ENCODE data around the gene LCN10.

Gene LCN10

DNA sequence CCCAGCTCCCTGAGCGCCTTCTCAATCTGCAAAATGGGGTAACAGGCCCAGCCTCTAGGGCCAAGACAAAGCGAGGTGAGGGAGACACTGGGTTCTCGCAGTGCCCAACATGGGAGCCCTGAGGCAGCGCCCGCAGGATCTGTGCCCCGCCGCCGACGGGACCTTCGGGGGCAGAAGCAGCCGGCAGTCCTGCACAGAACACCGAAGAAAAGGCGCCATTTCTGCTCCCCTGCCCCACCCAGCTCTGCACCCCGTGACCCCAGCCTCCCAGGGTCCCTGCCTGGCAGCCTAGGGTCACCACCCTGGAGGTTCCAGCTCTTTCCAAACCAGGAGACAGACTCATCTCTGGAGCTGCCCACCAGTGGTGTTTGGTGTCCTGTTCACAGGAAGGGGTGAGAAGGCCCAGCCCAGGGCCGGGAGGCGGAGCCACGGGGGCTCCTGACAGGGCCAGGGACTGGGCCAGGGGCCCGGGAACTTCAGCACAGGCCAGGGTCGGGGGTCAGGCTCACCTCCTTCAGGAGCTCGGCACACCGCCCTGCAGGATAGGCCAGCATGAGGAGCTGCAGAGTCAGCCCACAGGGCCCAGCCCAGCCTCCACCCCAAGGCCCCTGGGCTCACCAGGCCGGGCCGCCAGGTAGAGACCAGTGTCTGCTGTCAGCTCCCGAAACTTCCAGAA is 12.0 kb upstream of the LCN10 start:
- no peak for DNase-seq (ENCODE audit: low spot score)

DNA sequence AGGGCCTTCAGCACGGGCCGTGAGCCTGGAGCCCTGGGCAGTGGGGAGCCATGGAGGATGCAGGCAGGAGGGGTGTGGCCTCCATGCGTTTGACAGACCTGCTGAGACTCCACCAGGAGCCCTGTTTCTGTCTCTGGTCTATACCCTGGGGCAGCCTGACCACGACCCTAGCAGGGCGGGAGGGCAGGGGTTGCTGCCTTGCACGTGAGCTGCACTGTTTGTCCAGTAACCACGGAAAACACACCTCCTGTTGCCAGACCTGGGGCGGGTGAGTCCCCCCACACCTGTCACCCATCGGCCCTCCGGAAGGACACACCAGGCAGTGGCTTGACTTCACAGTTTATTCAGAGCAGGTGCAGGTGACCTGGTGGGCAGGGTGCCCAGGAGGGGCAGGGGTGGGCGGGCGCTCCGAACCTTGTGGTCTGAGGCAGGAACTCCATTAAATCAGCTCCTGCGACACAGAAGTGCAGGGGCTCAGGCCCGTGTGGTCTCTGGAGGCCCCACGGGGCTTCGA is 11.4 kb upstream of the LCN10 start:
- DNase-seq (ENCODE audit: low spot score) = no peak

DNA sequence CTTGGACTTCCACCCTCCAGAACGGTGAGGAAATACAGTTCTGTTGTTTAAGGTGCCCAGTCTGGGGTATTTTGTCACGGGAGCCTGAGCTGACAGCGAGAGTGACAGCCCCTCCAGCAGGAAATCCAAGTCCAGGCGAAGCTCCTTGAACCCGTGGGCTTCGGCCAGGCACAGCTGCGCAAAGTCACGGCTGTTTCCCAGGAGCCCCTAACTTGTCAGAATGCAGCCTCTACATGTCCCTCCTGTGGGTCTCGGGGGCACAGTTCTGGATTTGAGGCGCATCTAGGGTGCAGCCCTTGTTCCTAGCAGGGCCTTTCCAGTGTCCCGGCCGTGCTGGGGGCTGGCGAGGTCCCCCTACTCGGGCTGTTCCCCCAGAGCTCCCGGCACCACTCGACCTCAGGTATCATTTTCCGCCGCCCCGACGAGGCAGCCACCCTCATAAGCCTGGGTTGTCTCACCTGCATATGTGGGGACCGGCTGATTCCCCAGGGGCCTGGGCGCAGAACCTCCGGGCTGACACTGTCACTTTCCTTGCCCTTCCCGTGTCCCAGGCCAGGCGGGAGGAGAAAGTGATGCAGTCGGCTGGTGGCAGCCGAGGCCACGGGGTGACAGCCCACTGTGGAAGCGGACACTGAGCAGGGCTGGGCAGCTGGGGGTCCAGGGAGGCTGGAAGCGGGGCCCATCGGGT is 10.8 kb upstream of the LCN10 start:
- DNase-seq (ENCODE audit: low spot score) = no peak

DNA sequence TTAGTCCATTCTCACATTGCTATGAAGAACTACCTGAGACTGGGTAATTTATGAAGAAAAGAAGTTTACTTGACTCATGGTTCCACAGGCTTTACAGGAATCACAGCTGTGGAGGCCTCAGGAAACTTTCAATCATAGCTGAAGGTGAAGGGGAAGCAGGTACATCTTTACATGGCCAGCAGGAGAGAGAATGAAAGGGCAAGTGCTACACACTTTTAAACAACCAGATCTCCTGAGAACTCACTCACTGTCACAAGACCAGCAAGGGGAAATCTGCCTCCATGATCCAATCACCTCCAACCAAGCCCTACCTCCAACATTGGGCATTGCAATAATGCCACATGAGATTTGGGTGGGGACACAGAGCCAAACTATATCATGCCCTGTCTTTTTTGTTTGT is 9.1 kb upstream of the LCN10 start:
- no peak for DNase-seq (ENCODE audit: low spot score)

DNA sequence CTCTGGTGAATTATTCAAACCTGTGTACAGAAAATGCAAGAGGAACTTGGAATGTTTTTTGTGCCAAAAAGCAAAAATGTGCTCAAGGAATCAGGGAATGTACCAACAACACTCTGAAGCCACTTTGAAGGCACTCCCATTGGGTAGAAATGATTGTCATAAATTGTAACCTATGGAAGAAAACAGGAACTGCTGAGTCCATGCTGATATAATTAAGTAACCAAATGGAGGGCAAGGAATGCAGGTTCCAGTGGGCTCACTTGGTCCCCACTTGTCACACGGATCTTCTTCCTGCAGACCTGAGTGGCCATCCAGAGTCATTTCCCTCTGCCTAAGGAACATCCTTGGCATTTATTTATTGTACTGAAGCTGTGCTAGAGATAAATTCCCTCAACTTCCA is 8.5 kb upstream of the LCN10 start:
- DNase-seq (ENCODE audit: low spot score) = no peak

DNA sequence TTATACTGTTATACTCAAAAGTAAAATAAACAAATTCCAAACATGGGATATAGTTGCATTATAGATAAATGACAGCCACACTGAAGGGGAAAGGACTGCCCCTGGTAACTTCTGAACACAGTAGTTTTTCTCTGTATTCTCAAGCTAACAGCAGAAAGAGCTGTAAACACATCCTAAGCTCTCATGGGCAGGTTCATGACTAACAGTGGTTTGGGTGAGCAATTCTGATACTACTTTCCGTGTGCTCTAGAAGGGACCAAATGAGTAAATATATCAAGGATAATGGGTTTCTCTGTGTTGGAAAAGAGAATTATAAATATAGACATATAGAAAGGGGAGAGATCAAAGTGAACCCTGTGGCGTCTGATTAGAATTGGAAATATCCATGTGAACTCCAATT is 7.8 kb upstream of the LCN10 start:
- no peak for DNase-seq (ENCODE audit: low spot score)

DNA sequence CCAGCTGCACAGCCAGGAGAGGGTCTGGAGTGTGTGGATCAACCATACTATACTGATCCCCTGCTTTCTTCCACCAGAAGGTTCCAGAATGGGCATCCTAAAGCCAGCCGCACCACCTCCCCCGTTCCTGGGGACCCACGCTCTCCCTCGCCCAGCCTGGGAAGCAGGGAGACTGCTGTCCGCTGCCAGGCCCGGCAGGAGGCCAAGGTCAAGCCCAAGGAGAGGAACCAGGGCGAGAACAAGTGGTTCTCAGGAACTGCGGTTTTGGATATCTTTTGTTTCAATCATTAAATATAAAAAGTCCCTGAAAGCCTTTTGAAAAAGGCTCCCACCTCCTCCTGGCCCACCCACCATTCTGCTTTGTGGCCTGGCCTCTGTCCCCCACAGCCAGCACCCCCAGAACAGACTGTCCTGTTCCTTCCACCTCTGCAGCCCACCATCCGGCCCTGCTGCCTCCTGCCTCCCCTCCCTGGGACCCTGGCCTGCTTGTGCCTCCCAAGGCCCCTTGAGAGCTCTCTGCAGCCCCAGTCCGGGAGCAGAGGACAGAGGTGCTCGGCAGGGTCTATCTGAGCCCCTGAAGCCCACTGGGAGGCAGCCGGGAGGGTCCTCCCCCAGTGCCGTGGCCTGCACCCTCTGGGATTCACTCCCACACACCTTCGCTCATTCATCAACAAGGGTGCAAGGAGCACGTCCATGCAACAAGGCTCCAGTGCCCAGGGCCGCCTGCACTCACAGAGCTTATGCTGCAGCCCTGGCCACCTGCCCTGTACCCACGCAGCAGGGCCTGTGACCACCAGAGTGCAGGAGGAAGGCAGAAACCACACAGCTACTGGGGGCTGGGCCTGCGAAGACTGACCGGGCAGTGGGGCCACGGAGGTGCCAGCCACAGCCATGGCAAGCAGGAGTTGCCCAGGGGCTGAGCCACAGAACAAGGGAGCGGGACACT is 6.2 kb upstream of the LCN10 start:
- DNase-seq (ENCODE audit: low spot score) = no peak

DNA sequence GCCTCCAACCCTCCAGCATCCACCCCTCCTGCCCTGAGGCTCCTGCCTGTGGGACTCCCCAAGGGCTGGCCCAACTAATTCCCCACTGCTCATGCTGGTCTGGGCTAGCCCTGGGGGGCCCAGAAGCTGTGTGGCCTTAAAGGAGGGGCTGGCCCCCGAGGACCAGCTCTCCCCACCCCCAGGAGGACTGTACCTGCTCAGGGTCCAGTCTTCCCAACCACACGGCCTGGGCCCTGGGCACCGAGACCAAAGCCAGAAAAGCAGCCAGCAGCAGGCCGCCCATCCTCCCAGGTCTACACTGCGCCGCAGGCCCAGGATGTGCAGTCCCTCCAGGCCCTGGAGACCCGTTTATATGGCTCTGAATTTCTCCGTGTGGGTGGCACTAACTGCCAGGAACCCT is 5.5 kb upstream of the LCN10 start, which contains the start of gene LCN6:
Gene LCN6, minus strand, starts transcription at position 325 of the 400 bp plus-strand sequence. Its CDS starts 42 bp downstream, at position 283.
- DNase-seq (ENCODE audit: low spot score) = no peak

DNA sequence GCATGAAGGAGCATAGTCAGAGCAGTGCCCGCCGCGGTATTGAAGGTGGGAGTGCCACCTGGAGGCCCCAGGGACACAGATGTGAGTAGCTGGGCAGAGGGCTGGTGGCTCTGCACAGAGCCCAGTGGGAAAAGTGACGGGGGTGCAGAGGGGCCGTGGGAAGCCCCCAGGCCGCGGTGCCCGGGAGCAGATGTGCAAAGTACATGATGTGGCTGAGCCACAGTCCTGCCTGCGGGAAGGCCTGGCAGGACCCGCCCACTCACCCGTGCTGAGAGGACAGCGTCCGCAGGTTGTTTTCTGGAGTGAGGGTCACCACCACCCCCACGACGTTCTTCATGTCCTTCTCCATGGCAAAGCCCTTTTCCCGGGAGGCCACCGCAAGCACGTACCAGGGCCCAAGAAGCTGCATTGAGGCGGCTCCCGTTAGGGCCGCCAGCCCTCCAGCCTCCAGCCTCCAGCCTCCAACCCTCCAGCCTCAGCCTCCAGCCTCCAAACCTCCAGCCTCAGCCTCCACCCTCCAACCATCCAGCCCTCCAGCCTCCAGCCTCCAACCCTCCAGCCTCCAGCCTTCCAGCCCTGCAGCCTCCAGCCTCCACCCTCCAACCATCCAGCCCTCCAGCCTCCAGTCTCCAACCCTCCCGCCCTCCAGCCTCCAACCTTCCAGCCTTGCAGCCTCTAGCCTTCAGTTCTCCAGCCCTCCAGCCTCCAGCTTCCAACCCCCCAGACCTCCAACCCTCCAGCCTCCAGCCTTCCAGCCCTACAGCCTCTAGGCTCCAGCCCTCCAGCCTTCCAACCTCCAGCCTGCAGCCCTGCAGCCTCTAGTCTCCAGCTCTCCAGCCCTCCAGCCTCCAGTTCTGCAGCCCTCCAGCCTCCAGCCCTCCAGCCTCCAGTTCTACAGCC is 4.7 kb upstream of the LCN10 start:
- DNase-seq (ENCODE audit: low spot score) = no peak

DNA sequence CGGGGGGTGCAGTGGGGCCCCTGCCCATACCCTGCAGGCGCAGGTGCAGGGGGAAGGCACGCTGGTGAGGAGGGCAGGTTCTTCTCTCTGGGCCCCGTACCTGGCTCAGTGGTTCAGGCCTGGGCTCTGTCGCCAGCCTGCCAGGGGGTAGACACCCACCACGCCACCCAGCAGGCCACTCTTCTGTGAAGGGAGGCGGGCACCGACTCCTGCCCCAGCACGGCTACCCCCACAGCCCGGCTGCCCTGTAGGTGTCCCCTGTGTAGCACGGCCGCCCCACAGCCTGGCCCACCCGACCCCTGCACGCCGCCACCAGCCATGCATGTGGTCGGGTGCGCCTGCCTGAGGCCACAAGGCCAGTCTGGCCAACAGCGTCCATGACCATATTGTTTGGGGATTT is 3.9 kb upstream of the LCN10 start:
- DNase-seq (ENCODE audit: low spot score) = no peak

DNA sequence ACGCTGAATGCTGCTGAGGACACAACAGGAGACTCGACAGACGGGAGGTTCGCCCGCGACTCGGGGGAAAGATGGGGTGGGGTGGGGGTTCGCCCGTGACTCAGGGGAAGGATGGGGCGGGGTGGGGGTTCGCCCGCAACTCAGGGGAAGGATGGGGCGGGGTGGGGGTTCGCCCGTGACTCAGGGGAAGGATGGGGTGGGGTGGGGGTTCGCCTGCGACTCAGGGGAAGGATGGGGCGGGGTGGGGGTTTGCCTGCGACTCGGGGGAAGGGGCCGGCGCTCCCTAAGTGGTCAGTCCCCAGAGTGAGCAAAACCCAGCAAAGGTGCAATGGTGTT is 3.4 kb upstream of the LCN10 start:
- DNase-seq (ENCODE audit: low spot score) = no peak

DNA sequence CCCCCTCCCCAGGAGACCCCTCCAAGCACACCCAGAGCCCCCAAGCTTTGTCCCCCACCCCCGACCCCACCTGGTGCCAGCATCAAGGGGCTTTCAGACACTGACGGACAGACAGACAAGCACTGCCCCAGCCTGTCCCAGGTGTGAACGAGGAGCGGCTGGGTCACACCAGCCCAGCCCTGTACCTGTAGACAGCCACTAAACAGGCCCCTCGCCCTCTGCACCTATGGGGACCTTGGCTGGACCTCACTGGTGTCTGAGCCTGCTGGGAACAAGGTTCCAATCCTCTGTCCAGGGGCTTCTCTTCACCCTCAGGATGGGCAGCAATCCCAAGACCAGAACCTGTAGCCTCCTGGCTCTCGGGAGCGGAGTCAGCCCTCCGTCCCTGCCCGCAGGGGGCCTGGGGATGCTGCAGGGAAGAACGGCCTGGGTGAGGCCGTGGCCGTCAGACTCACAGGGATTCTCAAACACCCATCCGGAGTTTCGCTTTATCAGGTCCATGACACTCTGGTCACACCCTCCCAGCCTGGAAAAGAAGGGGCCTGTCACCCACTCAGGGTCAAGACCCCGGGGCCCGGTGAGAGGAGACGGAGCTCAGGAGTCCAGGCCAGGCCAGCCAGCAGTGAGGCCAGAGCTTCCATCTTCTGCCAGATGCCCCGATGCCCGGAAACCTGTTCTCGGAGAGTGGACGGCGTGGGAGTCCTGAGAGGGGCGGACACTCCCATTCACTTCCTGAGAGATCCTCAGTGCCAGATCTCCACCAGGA is 2.8 kb upstream of the LCN10 start:
- no peak for DNase-seq (ENCODE audit: low spot score)

DNA sequence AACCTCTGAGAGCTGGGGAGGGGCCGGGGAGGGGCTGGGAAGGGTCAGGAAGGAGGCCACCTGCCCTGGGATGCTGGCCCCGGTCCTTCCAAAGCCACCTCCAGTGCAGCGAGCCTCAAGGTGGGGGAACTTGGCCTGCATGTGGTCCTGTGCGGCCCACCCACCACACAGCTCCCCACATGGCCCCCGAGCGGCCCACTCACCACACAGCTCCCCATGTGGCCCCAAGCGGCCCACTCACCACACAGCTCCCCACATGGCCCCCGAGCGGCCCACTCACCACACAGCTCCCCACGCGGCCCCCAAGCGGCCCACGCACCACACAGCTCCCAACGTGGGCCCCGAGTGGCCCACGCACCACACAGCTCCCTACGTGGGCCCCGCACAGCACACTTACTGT is 2.0 kb upstream of the LCN10 start:
- no peak for DNase-seq (ENCODE audit: low spot score)

DNA sequence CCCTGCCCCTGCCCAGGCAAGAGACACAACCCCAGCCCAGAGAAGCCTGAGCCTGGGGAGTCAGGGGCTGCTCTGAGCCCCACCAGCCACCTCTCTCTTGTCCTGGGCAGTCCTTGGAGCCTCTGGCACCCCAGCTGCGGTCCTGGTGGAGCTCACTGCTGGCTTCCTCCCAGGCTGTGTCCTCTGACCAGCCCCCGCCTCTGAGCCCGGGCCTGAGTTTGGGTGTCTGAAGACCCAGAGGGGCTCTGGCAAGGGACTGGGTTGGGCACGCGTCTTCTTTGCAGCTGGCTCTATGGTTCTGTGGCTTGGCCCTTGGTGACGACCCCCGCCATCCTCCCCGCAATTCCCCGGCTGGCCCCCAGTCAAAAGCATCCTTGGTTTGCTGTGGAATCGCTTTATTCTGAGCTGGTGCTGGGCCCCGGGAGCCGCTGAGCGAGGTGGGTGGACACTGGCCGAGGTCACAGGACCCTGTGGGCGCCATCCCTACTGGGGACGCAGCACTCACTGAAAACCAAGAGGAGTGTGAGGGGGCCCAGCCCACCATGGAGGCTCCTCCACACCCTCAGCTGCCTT is 985 bp upstream of the LCN10 start:
- no peak for DNase-seq (ENCODE audit: low spot score)

DNA sequence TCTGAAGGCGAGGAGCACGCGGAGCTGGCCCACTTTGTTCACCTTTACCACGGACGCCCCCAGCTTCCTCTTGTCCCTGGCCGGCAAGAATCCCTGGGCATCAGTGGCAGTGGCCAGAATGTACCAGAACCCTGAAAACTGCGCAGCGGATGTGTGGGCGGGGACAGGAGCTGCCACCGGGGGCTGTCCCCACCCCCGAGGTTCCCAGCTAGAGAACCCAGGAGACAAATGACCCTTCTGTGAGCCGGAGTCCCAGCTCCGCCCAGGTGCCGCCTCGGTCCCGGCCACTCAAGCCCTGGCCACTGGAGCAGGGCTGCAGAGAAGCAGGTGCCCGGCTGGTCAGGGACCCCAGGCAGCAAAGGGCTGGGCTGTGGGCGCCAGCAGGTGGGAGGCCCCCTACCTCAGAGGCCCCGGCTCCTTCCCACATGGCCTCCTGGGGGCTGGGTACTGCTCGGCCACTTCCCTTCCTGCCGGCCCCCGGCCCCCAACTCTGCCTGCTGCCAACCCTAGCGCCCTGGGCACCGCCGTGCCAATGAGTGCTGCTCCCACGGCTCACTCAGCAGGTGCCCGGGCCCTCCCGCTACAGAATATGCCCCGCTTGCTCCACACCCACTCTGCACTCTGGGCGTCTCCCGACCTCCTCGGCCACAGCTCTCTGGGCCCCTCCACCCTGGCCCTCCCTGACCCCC is 713 bp downstream of the LCN10 start:
- DNase-seq (ENCODE audit: low spot score) = no peak

DNA sequence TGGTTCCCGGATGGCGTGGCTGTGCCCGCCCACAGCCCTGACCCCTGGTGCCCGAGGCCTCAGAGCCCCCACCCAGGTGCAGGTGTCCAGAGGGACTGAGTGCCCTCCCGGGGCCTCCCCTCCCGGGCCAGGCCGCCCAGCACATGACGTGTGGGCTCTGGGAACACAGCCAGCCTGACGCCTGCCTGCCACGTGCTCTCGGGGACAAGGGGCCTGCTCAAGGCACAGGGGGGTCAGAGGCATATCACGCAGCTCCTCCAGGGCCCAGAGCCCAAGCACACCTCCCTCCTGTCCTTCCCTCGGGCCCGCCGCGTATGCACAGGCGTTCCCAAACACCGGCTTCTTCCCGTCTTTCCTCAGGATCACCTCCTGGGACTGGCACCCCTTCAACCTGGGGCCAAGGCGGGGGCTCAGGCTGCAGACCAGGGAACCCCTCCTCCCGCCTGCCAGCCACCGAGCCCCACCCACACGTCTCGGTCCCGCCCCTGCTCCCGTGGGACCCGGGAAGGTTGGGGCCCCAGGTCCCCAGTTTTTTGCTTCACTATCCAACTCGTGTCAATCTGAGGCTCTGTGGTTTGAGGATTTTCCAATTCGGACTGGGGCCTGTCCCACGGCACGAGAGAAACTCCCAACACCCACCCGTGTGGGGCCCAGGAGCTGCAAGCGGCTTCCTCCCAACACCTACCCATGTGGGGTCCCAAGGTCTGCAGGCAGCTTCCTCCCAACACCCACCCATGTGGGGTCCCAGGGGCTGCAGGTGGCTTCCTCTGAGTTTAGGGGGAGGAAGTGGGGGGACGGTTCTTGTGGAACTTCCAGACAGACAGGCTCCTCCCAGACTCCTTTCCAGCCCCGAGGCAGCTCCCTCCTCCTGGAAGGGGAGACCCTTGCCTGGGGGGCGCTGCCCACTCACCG is 1.5 kb downstream of the LCN10 start:
- no peak for DNase-seq (ENCODE audit: low spot score)

DNA sequence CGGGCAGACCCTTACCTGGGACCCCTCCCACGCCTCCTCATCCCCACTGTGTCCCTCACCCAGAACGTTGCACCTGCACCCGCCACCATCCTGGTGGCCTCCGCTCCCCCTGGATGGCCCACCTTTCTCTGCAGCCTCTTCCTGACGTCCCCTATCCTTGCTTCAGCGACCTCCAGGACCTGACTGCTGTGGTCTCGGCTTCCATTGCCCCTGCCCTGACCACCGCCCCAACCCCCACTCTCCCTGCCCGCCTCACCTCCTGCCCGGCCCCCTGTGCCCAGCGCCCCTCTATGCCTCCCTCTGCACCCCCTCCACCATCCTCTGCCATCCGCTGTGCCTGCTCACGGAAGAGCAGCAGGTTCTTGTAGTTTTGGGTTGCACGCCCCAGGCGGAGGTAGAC is 2.2 kb downstream of the LCN10 start:
- DNase-seq (ENCODE audit: low spot score) = no peak

DNA sequence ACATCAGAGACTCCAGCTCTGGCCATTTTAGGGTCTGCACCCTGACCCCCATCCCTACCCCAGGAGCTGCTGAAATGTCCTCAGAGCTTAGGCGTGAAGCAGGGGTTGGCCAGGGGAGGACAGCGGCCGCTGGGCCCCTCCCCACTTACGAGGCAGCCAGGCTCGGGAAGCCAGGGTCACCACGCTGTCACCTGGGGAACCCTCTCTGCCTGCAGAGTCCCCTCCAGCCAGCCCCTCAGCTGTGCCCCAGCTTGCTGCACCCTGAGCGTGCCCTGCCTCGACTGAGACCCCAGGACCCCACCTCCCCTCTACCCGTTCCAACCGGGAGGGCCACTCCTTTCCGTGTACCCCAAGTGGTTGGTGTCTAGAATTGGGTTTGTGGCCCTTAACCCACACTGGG is 2.7 kb downstream of the LCN10 start:
- DNase-seq (ENCODE audit: low spot score) = no peak

DNA sequence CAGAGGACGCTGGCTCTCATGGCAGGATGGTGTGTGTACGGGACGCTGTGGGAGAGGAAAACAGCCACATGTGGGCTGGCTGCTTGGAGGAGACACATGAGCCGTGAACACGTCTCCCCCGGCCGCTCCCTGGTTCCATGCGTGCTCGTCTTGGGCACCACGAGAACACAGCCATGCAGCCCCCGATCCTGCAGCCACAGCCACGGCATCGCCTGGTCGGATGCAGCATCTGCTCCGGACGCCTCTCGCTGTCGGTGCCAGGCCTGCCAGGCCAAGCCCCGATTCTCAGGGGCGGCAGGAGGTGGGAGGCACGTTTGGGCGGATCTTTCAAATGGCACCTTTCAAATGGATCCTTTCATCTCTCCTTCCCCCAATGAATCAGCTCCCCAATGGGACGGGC is 3.2 kb downstream of the LCN10 start:
- no peak for DNase-seq (ENCODE audit: low spot score)

Data from CD4-positive, alpha-beta T cell treated with Interleukin-6 at 100 ng/mL for 8 hours (primary cell).